Neural cell (in vitro differentiated cells): Measurements from ENCODE around the gene RTL9. TPM values are rescaled to one million over a fixed set of nuclear protein-coding genes. Genes with fewer than 3 reads are reported as not detected.

Experiments
- H2AFZ ChIP-seq: fragments of 200-600, 300-800 bp; sonication (generic), shearing (Covaris generic); 2 replicates; pipeline ENCODE4 v1.6.0; 2014; ENCODE audit warnings: low read depth, mild to moderate bottlenecking, antibody characterized with exemption, low read length, moderate library complexity
- H3F3A ChIP-seq: fragments of 200-600 bp; shearing (Covaris generic); 2 replicates; pipeline ENCODE4 v1.6.1; 2016; ENCODE audit warnings: mild to moderate bottlenecking, moderate library complexity, mixed read lengths, antibody characterized with exemption, low read length; ENCODE audit not compliant: insufficient read depth, poor library complexity, severe bottlenecking
- H3K27ac ChIP-seq: fragments of 200-600, 300-800 bp; sonication (generic), shearing (Covaris generic); 2 replicates; pipeline ENCODE4 v1.5.1; 2014; ENCODE audit warnings: mild to moderate bottlenecking, low read length, moderate library complexity
- H3K27me3 ChIP-seq: fragments of 300-800, 200-600 bp; sonication (generic), shearing (Covaris generic); 2 replicates; pipeline ENCODE4 v1.6.0; 2014; ENCODE audit warnings: mild to moderate bottlenecking, low read depth, low read length, moderate library complexity; ENCODE audit not compliant: insufficient read depth
- H3K36me3 ChIP-seq: fragments of 300-800, 200-600 bp; sonication (generic), shearing (Covaris generic); 2 replicates; pipeline ENCODE4 v1.5.1; 2014; ENCODE audit warnings: mild to moderate bottlenecking, antibody characterized with exemption, low read length, moderate library complexity; ENCODE audit not compliant: insufficient read depth
- H3K4me2 ChIP-seq: fragments of 300-800, 200-600 bp; sonication (generic), shearing (Covaris generic); 2 replicates; pipeline ENCODE4 v1.6.0; 2014; ENCODE audit warnings: mild to moderate bottlenecking, low read length
- H3K4me3 ChIP-seq: fragments of 300-800, 200-600 bp; sonication (generic), shearing (Covaris generic); 2 replicates; pipeline ENCODE4 v1.5.1; 2014; ENCODE audit warnings: mild to moderate bottlenecking, low read length, moderate library complexity
- H3K79me2 ChIP-seq: fragments of 200-600 bp; shearing (Covaris generic); replicated peaks from 2 replicates; pipeline ENCODE4 v1.6.0; 2014; ENCODE audit warnings: mild to moderate bottlenecking, low read length, moderate library complexity; ENCODE audit not compliant: insufficient read depth
- H3K9ac ChIP-seq: fragments of 300-800, 200-600 bp; sonication (generic), shearing (Covaris generic); 2 replicates; pipeline ENCODE4 v1.6.1; 2016; ENCODE audit warnings: mild to moderate bottlenecking, low read length, mixed read lengths
- H3K9me2 ChIP-seq: fragments of 200-600 bp; shearing (Covaris generic); 2 replicates; pipeline ENCODE4 v1.6.1; 2016; ENCODE audit warnings: mild to moderate bottlenecking, low read length, mixed read lengths; ENCODE audit not compliant: insufficient read depth
- H3K9me3 ChIP-seq: fragments of 200-600, 300-800 bp; sonication (generic), shearing (Covaris generic); 2 replicates; pipeline ENCODE4 v1.6.1; 2016; ENCODE audit warnings: mild to moderate bottlenecking, mixed run types, low read length, moderate library complexity, mixed read lengths
- H4K20me1 ChIP-seq: fragments of 200-600 bp; shearing (Covaris generic); 2 replicates; pipeline ENCODE4 v1.6.1; 2016; ENCODE audit warnings: mild to moderate bottlenecking, mixed run types; ENCODE audit not compliant: insufficient read depth
- CTCF ChIP-seq: fragments of 450-650 bp; IDR thresholded peaks from 2 replicates; pipeline ENCODE4 v1.5.1; 2014; ENCODE audit warnings: antibody characterized with exemption, mild to moderate bottlenecking, moderate library complexity; ENCODE audit not compliant: poor library complexity, severe bottlenecking
- EP300 ChIP-seq: fragments of 450-650 bp; conservative IDR thresholded peaks from 2 replicates; pipeline ENCODE4 v1.6.1; 2014; ENCODE audit warnings: antibody characterized with exemption, mild to moderate bottlenecking, moderate library complexity; ENCODE audit not compliant: poor library complexity, severe bottlenecking
- EZH2 ChIP-seq: fragments of 200-600, 300-800 bp; shearing (Covaris generic), sonication (generic); IDR thresholded peaks from 2 replicates; pipeline ENCODE4 v1.6.1; 2014; ENCODE audit warnings: antibody characterized with exemption, low read length, borderline replicate concordance, mild to moderate bottlenecking; ENCODE audit not compliant: insufficient read depth, poor library complexity, severe bottlenecking
- MXI1 ChIP-seq: fragments of 450-650 bp; conservative IDR thresholded peaks from 2 replicates; pipeline ENCODE4 v1.6.1; 2014; ENCODE audit warnings: antibody characterized with exemption, mild to moderate bottlenecking; ENCODE audit not compliant: poor library complexity, severe bottlenecking
- POLR2AphosphoS5 ChIP-seq: IDR thresholded peaks from 2 replicates; pipeline ENCODE4 v1.6.1; 2012
- RAD21 ChIP-seq: fragments of 450-650 bp; conservative IDR thresholded peaks from 2 replicates; pipeline ENCODE4 v1.6.1; 2014; ENCODE audit warnings: antibody characterized with exemption, mild to moderate bottlenecking, moderate library complexity
- REST ChIP-seq: IDR thresholded peaks from 2 replicates; pipeline ENCODE4 v1.6.1; 2012; ENCODE audit warnings: borderline replicate concordance
- SMC3 ChIP-seq: fragments of 450-650 bp; conservative IDR thresholded peaks from 2 replicates; pipeline ENCODE4 v1.6.1; 2014; ENCODE audit warnings: antibody characterized with exemption, mild to moderate bottlenecking, moderate library complexity; ENCODE audit not compliant: poor library complexity
- TAF1 ChIP-seq: IDR thresholded peaks from 2 replicates; pipeline ENCODE4 v1.6.1; 2012; ENCODE audit warnings: low read depth
- polyA plus RNA-seq: library from polyadenylated mRNA; depleted of rRNA; stranded (reverse); fragments of >200 nt; gene quantifications from 2 replicates; pipeline ENCODE4 v1.2.3, GENCODE V29; 2014

Gene RTL9
- polyA plus RNA-seq, 1 donor from 2014 or later, result 0.58 TPM

- no peaks in the 10 kb centered on the region for H3K9me2 ChIP-seq
- H3K36me3 ChIP-seq, result no peaks in the 10 kb centered on the region
- H3K27me3 ChIP-seq, result no peaks in the 10 kb centered on the region
- H3F3A ChIP-seq, result no peaks in the 10 kb centered on the region
- TF ChIP-seq SMC3 (no peak), EP300 (no peak), MXI1 (no peak), POLR2AphosphoS5 (no peak), RAD21 (no peak), TAF1 (no peak), REST (no peak), EZH2 (no peak), CTCF (no peak)
- no peaks in the 10 kb centered on the region for H4K20me1 ChIP-seq
- no peak overlapping the region for H3K4me2 ChIP-seq
- no peak overlapping the region for H3K9ac ChIP-seq
- H2AFZ ChIP-seq, result no peak overlapping the region
- no peak overlapping the region for H3K4me3 ChIP-seq
- H3K27ac ChIP-seq, result no peak overlapping the region
- no peaks in the 10 kb centered on the region for H3K79me2 ChIP-seq
- H3K9me3 ChIP-seq, result no peaks in the 10 kb centered on the region
Measured at GRCh38 chrX:110402850-110403221, 44.2 kb downstream of the RTL9 start.

- Histone ChIP-seq H3K27me3 (no peaks in the 10 kb centered on the region), H3K9ac (no peak overlapping the region), H3K27ac (no peak overlapping the region), H3K4me3 (no peak overlapping the region), H3K4me2 (no peak overlapping the region), H3F3A (no peaks in the 10 kb centered on the region), H4K20me1 (no peaks in the 10 kb centered on the region), H2AFZ (no peak overlapping the region), H3K79me2 (no peaks in the 10 kb centered on the region), H3K9me2 (no peaks in the 10 kb centered on the region), H3K9me3 (no peaks in the 10 kb centered on the region), H3K36me3 (no peaks in the 10 kb centered on the region)
- TF ChIP-seq SMC3, result no peak
- no peak for TF ChIP-seq CTCF
- TF ChIP-seq EZH2, result no peak
- no peak for TF ChIP-seq MXI1
- TF ChIP-seq RAD21, result no peak
- no peak for TF ChIP-seq EP300
- TF ChIP-seq POLR2AphosphoS5, result no peak
- no peak for TF ChIP-seq TAF1
- TF ChIP-seq REST, result no peak
Measured at GRCh38 chrX:110403441-110404238, 45.0 kb downstream of the RTL9 start.
